Measurements from ENCODE around the gene SLC2A13.

SLC2A13 gene

GRCh38 chr12:40122842-40123241, 17.0 kb upstream of the SLC2A13 start:
- H3K79me2 ChIP-seq (ENCODE audit: insufficient read depth, low read length) = no peaks in the 10 kb centered on the region
- no peak overlapping the region for H3K4me3 ChIP-seq (ENCODE audit: low read length, poor library complexity, severe bottlenecking)
- no peaks in the 10 kb centered on the region for H3K27me3 ChIP-seq (ENCODE audit: insufficient read depth, low read length, poor library complexity, severe bottlenecking)
- no peaks in the 10 kb centered on the region for H3K4me1 ChIP-seq (ENCODE audit: insufficient read depth, low read length, poor library complexity, severe bottlenecking)
- H3K9me2 ChIP-seq (replicated peaks; ENCODE audit: low read depth, low read length) = no peaks in the 10 kb centered on the region
- TF ChIP-seq EZH2phosphoT487 (IDR thresholded peaks at IDR 0.05; ENCODE audit: borderline replicate concordance) (no peak), CTCF (conservative IDR thresholded peaks at IDR 0.05; ENCODE audit: low read length) (no peak)
- no peaks in the 10 kb centered on the region for H3K9me3 ChIP-seq (ENCODE audit: insufficient read depth, low read depth, low read length)
- no peak overlapping the region for H2AFZ ChIP-seq (ENCODE audit: low read length)
- no peaks in the 10 kb centered on the region for H3F3A ChIP-seq (ENCODE audit: low read depth)
- no peaks in the 10 kb centered on the region for H3K36me3 ChIP-seq (ENCODE audit: insufficient read depth, low read length)
- H4K20me1 ChIP-seq (ENCODE audit: insufficient read depth, low read length, poor library complexity, severe bottlenecking) = no peaks in the 10 kb centered on the region
- no peak overlapping the region for H3K4me2 ChIP-seq (ENCODE audit: low read depth, low read length, poor library complexity, severe bottlenecking)
- no peak overlapping the region for H3K9ac ChIP-seq (ENCODE audit: low read depth, low read length, poor library complexity, severe bottlenecking)

GRCh38 chr12:40117818-40118217, 11.9 kb upstream of the SLC2A13 start:
- Histone ChIP-seq H3F3A (ENCODE audit: low read depth) (no peaks in the 10 kb centered on the region), H3K4me2 (ENCODE audit: low read depth, low read length, poor library complexity, severe bottlenecking) (no peak overlapping the region), H3K27me3 (ENCODE audit: insufficient read depth, low read length, poor library complexity, severe bottlenecking) (no peaks in the 10 kb centered on the region), H3K36me3 (ENCODE audit: insufficient read depth, low read length) (no peaks in the 10 kb centered on the region), H3K4me3 (ENCODE audit: low read length, poor library complexity, severe bottlenecking) (no peak overlapping the region), H3K9me2 (replicated peaks; ENCODE audit: low read depth, low read length) (no peaks in the 10 kb centered on the region), H3K79me2 (ENCODE audit: insufficient read depth, low read length) (no peaks in the 10 kb centered on the region), H4K20me1 (ENCODE audit: insufficient read depth, low read length, poor library complexity, severe bottlenecking) (no peaks in the 10 kb centered on the region), H3K9me3 (ENCODE audit: insufficient read depth, low read depth, low read length) (no peaks in the 10 kb centered on the region), H3K9ac (ENCODE audit: low read depth, low read length, poor library complexity, severe bottlenecking) (no peak overlapping the region), H2AFZ (ENCODE audit: low read length) (no peak overlapping the region), H3K4me1 (ENCODE audit: insufficient read depth, low read length, poor library complexity, severe bottlenecking) (no peaks in the 10 kb centered on the region)
- TF ChIP-seq EZH2phosphoT487 (IDR thresholded peaks at IDR 0.05; ENCODE audit: borderline replicate concordance) = no peak
- no peak for TF ChIP-seq CTCF (conservative IDR thresholded peaks at IDR 0.05; ENCODE audit: low read length)

GRCh38 chr12:40110586-40110985, 4.7 kb upstream of the SLC2A13 start:
- Histone ChIP-seq H3K4me3 (ENCODE audit: low read length, poor library complexity, severe bottlenecking) (no peak overlapping the region), H3K36me3 (ENCODE audit: insufficient read depth, low read length) (no peaks in the 10 kb centered on the region), H3F3A (ENCODE audit: low read depth) (no peaks in the 10 kb centered on the region), H3K9ac (ENCODE audit: low read depth, low read length, poor library complexity, severe bottlenecking) (no peak overlapping the region), H4K20me1 (ENCODE audit: insufficient read depth, low read length, poor library complexity, severe bottlenecking) (no peaks in the 10 kb centered on the region), H2AFZ (ENCODE audit: low read length) (no peak overlapping the region), H3K9me2 (replicated peaks; ENCODE audit: low read depth, low read length) (no peaks in the 10 kb centered on the region), H3K4me1 (ENCODE audit: insufficient read depth, low read length, poor library complexity, severe bottlenecking) (no peaks in the 10 kb centered on the region), H3K9me3 (ENCODE audit: insufficient read depth, low read depth, low read length) (no peaks in the 10 kb centered on the region), H3K27me3 (ENCODE audit: insufficient read depth, low read length, poor library complexity, severe bottlenecking) (no peaks in the 10 kb centered on the region), H3K79me2 (ENCODE audit: insufficient read depth, low read length) (no peaks in the 10 kb centered on the region), H3K4me2 (ENCODE audit: low read depth, low read length, poor library complexity, severe bottlenecking) (no peak overlapping the region)
- TF ChIP-seq CTCF (conservative IDR thresholded peaks at IDR 0.05; ENCODE audit: low read length) = no peak
- no peak for TF ChIP-seq EZH2phosphoT487 (IDR thresholded peaks at IDR 0.05; ENCODE audit: borderline replicate concordance)
